Neural cell (in vitro differentiated cells): Measurements from ENCODE around the gene GLIS2. TPM values are rescaled to one million over a fixed set of nuclear protein-coding genes. Genes with fewer than 3 reads are reported as not detected.

Source experiments
- H2AFZ ChIP-seq: fragments of 200-600, 300-800 bp; sonication (generic), shearing (Covaris generic); 2 replicates; pipeline ENCODE4 v1.6.0; 2014; ENCODE audit warnings: low read depth, mild to moderate bottlenecking, antibody characterized with exemption, low read length, moderate library complexity
- H3F3A ChIP-seq: fragments of 200-600 bp; shearing (Covaris generic); 2 replicates; pipeline ENCODE4 v1.6.1; 2016; ENCODE audit warnings: mild to moderate bottlenecking, moderate library complexity, mixed read lengths, antibody characterized with exemption, low read length; ENCODE audit not compliant: insufficient read depth, poor library complexity, severe bottlenecking
- H3K27ac ChIP-seq: fragments of 200-600, 300-800 bp; sonication (generic), shearing (Covaris generic); 2 replicates; pipeline ENCODE4 v1.5.1; 2014; ENCODE audit warnings: mild to moderate bottlenecking, low read length, moderate library complexity
- H3K27me3 ChIP-seq: fragments of 300-800, 200-600 bp; sonication (generic), shearing (Covaris generic); 2 replicates; pipeline ENCODE4 v1.6.0; 2014; ENCODE audit warnings: mild to moderate bottlenecking, low read depth, low read length, moderate library complexity; ENCODE audit not compliant: insufficient read depth
- H3K36me3 ChIP-seq: fragments of 300-800, 200-600 bp; sonication (generic), shearing (Covaris generic); 2 replicates; pipeline ENCODE4 v1.5.1; 2014; ENCODE audit warnings: mild to moderate bottlenecking, antibody characterized with exemption, low read length, moderate library complexity; ENCODE audit not compliant: insufficient read depth
- H3K4me2 ChIP-seq: fragments of 300-800, 200-600 bp; sonication (generic), shearing (Covaris generic); 2 replicates; pipeline ENCODE4 v1.6.0; 2014; ENCODE audit warnings: mild to moderate bottlenecking, low read length
- H3K4me3 ChIP-seq: fragments of 300-800, 200-600 bp; sonication (generic), shearing (Covaris generic); 2 replicates; pipeline ENCODE4 v1.5.1; 2014; ENCODE audit warnings: mild to moderate bottlenecking, low read length, moderate library complexity
- H3K79me2 ChIP-seq: fragments of 200-600 bp; shearing (Covaris generic); replicated peaks from 2 replicates; pipeline ENCODE4 v1.6.0; 2014; ENCODE audit warnings: mild to moderate bottlenecking, low read length, moderate library complexity; ENCODE audit not compliant: insufficient read depth
- H3K9ac ChIP-seq: fragments of 300-800, 200-600 bp; sonication (generic), shearing (Covaris generic); 2 replicates; pipeline ENCODE4 v1.6.1; 2016; ENCODE audit warnings: mild to moderate bottlenecking, low read length, mixed read lengths
- H3K9me2 ChIP-seq: fragments of 200-600 bp; shearing (Covaris generic); 2 replicates; pipeline ENCODE4 v1.6.1; 2016; ENCODE audit warnings: mild to moderate bottlenecking, low read length, mixed read lengths; ENCODE audit not compliant: insufficient read depth
- H3K9me3 ChIP-seq: fragments of 200-600, 300-800 bp; sonication (generic), shearing (Covaris generic); 2 replicates; pipeline ENCODE4 v1.6.1; 2016; ENCODE audit warnings: mild to moderate bottlenecking, mixed run types, low read length, moderate library complexity, mixed read lengths
- H4K20me1 ChIP-seq: fragments of 200-600 bp; shearing (Covaris generic); 2 replicates; pipeline ENCODE4 v1.6.1; 2016; ENCODE audit warnings: mild to moderate bottlenecking, mixed run types; ENCODE audit not compliant: insufficient read depth
- CTCF ChIP-seq: fragments of 450-650 bp; IDR thresholded peaks from 2 replicates; pipeline ENCODE4 v1.5.1; 2014; ENCODE audit warnings: antibody characterized with exemption, mild to moderate bottlenecking, moderate library complexity; ENCODE audit not compliant: poor library complexity, severe bottlenecking
- EP300 ChIP-seq: fragments of 450-650 bp; conservative IDR thresholded peaks from 2 replicates; pipeline ENCODE4 v1.6.1; 2014; ENCODE audit warnings: antibody characterized with exemption, mild to moderate bottlenecking, moderate library complexity; ENCODE audit not compliant: poor library complexity, severe bottlenecking
- EZH2 ChIP-seq: fragments of 200-600, 300-800 bp; shearing (Covaris generic), sonication (generic); IDR thresholded peaks from 2 replicates; pipeline ENCODE4 v1.6.1; 2014; ENCODE audit warnings: antibody characterized with exemption, low read length, borderline replicate concordance, mild to moderate bottlenecking; ENCODE audit not compliant: insufficient read depth, poor library complexity, severe bottlenecking
- MXI1 ChIP-seq: fragments of 450-650 bp; conservative IDR thresholded peaks from 2 replicates; pipeline ENCODE4 v1.6.1; 2014; ENCODE audit warnings: antibody characterized with exemption, mild to moderate bottlenecking; ENCODE audit not compliant: poor library complexity, severe bottlenecking
- POLR2AphosphoS5 ChIP-seq: IDR thresholded peaks from 2 replicates; pipeline ENCODE4 v1.6.1; 2012
- RAD21 ChIP-seq: fragments of 450-650 bp; conservative IDR thresholded peaks from 2 replicates; pipeline ENCODE4 v1.6.1; 2014; ENCODE audit warnings: antibody characterized with exemption, mild to moderate bottlenecking, moderate library complexity
- REST ChIP-seq: IDR thresholded peaks from 2 replicates; pipeline ENCODE4 v1.6.1; 2012; ENCODE audit warnings: borderline replicate concordance
- SMC3 ChIP-seq: fragments of 450-650 bp; conservative IDR thresholded peaks from 2 replicates; pipeline ENCODE4 v1.6.1; 2014; ENCODE audit warnings: antibody characterized with exemption, mild to moderate bottlenecking, moderate library complexity; ENCODE audit not compliant: poor library complexity
- TAF1 ChIP-seq: IDR thresholded peaks from 2 replicates; pipeline ENCODE4 v1.6.1; 2012; ENCODE audit warnings: low read depth
- polyA plus RNA-seq: library from polyadenylated mRNA; depleted of rRNA; stranded (reverse); fragments of >200 nt; gene quantifications from 2 replicates; pipeline ENCODE4 v1.2.3, GENCODE V29; 2014

The GLIS2 gene
- polyA plus RNA-seq, 1 donor from 2014 or later = 2.6 TPM

GRCh38 chr16:4358236-4358635, 42.4 kb downstream of the GLIS2 start:
- Histone ChIP-seq H3F3A (no peaks in the 10 kb centered on the region), H3K9me3 (no peaks in the 10 kb centered on the region), H4K20me1 (no peaks in the 10 kb centered on the region), H3K27me3 (no peaks in the 10 kb centered on the region), H3K4me3 (no peak overlapping the region), H3K27ac (no peak overlapping the region), H2AFZ (no peak overlapping the region), H3K36me3 (no peaks in the 10 kb centered on the region), H3K9me2 (no peaks in the 10 kb centered on the region), H3K4me2 (no peak overlapping the region), H3K9ac (no peak overlapping the region), H3K79me2 (no peaks in the 10 kb centered on the region)
- TF ChIP-seq RAD21 (no peak), MXI1 (no peak), EZH2 (no peak), TAF1 (no peak), SMC3 (no peak), CTCF (no peak), POLR2AphosphoS5 (no peak), EP300 (no peak), REST (no peak)

GRCh38 chr16:4358831-4359561, 43.1 kb downstream of the GLIS2 start:
- H3K27ac ChIP-seq = no peak overlapping the region
- no peaks in the 10 kb centered on the region for H3K9me3 ChIP-seq
- no peak overlapping the region for H3K9ac ChIP-seq
- H3K4me2 ChIP-seq = no peak overlapping the region
- H3K79me2 ChIP-seq = no peaks in the 10 kb centered on the region
- no peak overlapping the region for H3K4me3 ChIP-seq
- no peaks in the 10 kb centered on the region for H3K27me3 ChIP-seq
- TF ChIP-seq REST = no peak
- TF ChIP-seq CTCF = peak; percentile 65
- peak; percentile 25 for TF ChIP-seq RAD21
- peak; percentile 57 for TF ChIP-seq SMC3
- no peak for TF ChIP-seq EZH2
- H3K36me3 ChIP-seq = no peaks in the 10 kb centered on the region
- H3F3A ChIP-seq = no peaks in the 10 kb centered on the region
- H3K9me2 ChIP-seq = no peaks in the 10 kb centered on the region
- no peak overlapping the region for H2AFZ ChIP-seq
- H4K20me1 ChIP-seq = no peaks in the 10 kb centered on the region
